NB4 (cell line): ENCODE results near the gene TMEM30A.
A peak's percentile ranks its signal among the peaks of the same experiment; 100 is the strongest.

Experiments used
- DNase-seq: peaks from one replicate; pipeline ENCODE4 v3.0.0; 2010; ENCODE audit warnings: low read depth
- H3K4me3 ChIP-seq: one replicate; pipeline ENCODE4 v1.5.1; 2011; ENCODE audit warnings: mild to moderate bottlenecking, low read depth, low read length, moderate library complexity
- MAX ChIP-seq: IDR thresholded peaks from 2 replicates; pipeline ENCODE4 v1.6.1; 2011; ENCODE audit warnings: low read depth, low read length
- MYC ChIP-seq: IDR thresholded peaks from 2 replicates; pipeline ENCODE4 v1.6.1; 2011; ENCODE audit warnings: low read depth, low read length
- POLR2A ChIP-seq: IDR thresholded peaks from 2 replicates; pipeline ENCODE4 v1.6.1; 2011; ENCODE audit warnings: mild to moderate bottlenecking; ENCODE audit not compliant: insufficient read length; ENCODE audit errors: extremely low read depth
- TF ChIP-seq, protein P1 (sequence below): IDR thresholded peaks from one replicate; pipeline ENCODE4 v1.5.1; 2012; ENCODE audit warnings: low read depth, low read length

TMEM30A gene

GRCh38 chr6:75209184-75209723, 75.3 kb downstream of the TMEM30A start:
- no peak for DNase-seq
- TF ChIP-seq MYC (no peak), POLR2A (no peak), MAX (no peak)
- TF ChIP-seq, protein P1, sequence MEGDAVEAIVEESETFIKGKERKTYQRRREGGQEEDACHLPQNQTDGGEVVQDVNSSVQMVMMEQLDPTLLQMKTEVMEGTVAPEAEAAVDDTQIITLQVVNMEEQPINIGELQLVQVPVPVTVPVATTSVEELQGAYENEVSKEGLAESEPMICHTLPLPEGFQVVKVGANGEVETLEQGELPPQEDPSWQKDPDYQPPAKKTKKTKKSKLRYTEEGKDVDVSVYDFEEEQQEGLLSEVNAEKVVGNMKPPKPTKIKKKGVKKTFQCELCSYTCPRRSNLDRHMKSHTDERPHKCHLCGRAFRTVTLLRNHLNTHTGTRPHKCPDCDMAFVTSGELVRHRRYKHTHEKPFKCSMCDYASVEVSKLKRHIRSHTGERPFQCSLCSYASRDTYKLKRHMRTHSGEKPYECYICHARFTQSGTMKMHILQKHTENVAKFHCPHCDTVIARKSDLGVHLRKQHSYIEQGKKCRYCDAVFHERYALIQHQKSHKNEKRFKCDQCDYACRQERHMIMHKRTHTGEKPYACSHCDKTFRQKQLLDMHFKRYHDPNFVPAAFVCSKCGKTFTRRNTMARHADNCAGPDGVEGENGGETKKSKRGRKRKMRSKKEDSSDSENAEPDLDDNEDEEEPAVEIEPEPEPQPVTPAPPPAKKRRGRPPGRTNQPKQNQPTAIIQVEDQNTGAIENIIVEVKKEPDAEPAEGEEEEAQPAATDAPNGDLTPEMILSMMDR = no peak
- H3K4me3 ChIP-seq = no peak overlapping the region

DNA sequence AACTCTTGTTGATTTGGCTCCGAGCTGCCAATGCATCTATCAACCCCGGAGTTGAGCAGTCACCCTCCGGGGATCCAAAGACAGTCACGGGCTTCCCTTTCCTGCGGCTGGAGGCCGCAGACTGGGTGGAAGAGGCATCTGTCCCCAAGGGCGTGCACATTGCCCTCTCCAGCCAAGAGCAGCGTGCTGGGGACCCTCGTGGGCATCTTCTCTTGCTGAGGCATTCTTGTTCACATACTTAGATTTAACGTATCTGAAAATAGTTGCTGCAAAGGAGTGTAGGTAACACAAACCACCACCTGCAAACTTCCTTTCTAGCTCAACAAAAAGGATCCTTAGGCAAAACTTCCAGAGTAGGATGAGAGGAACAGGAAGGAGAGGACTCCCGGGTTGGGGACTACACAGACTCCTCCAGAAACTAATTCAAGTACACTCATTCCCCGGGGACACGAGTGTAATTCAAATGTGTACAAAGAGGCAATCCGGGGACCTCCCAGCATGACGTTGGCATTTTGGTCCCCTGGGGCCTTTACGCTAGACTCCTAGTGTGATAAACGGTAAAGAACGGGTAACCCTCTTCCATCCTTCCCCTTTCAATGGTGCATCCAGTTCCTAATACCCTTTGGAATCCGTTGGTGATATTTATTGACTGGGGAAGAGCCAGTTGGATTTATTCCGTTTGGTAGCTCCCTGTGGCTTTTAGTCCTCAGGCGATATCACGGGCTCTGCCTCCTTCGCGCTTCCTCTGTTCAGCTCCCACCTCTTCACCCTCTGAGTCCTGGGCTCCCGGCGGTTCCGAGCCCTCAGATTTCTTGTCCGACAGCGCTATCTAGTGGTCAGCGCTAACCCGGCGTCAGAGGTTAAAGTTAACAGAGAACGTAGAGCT, 76.1 kb downstream of the TMEM30A start:
- TF ChIP-seq, protein P1 = peak; percentile 94
- TF ChIP-seq MYC (no peak), MAX (no peak)
- no peak overlapping the region for H3K4me3 ChIP-seq
- DNase-seq = peak; percentile 82

GRCh38 chr6:75206576-75207342, 77.8 kb downstream of the TMEM30A start:
- TF ChIP-seq MAX (no peak), POLR2A (no peak), MYC (no peak)
- TF ChIP-seq, protein P1 = no peak
- H3K4me3 ChIP-seq = no peak overlapping the region
- DNase-seq = no peak

DNA sequence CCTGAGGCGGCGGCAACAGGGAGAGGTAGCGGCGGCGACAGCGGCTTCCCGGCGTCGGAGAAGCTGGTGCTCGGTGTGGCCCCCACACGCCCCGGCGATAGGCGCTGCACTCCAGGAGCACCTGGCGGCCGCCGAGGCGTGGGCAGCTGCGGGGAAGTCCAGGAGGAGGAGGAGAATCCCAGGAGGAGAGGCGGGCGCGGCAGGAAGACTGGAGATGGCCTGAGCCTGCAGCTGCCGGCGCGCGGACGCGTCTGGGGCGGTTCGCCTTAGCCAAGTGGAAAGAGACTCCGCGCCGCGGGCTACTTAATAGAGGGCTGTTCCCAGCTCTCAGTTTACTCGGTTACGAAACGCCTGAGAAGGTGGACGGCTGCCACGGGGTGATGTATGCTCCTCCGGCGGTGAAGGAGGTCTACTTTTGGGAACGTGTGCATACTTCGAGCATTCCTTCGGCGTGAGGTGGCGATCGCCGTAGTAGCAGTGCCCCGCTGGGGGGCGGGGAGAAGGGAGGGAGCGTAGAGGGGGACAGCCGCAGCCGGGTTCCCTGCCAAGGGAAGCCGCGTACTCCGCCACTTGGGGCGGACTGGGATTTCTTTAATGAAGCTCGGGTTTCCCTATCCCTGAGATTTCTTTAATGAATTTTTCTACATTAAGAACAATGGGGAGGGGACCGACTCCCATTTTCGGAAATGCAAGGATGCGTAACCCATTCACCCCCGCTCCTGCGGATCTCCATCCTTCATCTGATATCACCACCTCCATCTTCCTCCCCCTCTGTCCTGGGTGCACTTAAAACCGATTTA, 78.6 kb downstream of the TMEM30A start, which contains the start of gene COL12A1:
TSS of gene COL12A1 (minus strand) at position 278 of the 800 bp plus-strand sequence. CDS start 3,261 bp downstream, outside the sequence.
- TF ChIP-seq, protein P1 = no peak
- TF ChIP-seq MAX (no peak), MYC (no peak), POLR2A (no peak)

More for the DNA sequence above, 78.6 kb downstream of the TMEM30A start, which contains the start of gene COL12A1:
- H3K4me3 ChIP-seq = no peak within 1 kb of the TSS
- DNase-seq = no peak
